GM21619 (cell line): ENCODE data around the gene LCP2.
A peak's percentile ranks its signal among the peaks of the same experiment; 100 is the strongest.

ENCODE experiments used
- ATAC-seq: cut with Tn5 transposase; IDR thresholded peaks from one replicate; pipeline ENCODE4 v1.9.1; 2021; ENCODE audit not compliant: unreplicated experiment

The LCP2 gene

DNA sequence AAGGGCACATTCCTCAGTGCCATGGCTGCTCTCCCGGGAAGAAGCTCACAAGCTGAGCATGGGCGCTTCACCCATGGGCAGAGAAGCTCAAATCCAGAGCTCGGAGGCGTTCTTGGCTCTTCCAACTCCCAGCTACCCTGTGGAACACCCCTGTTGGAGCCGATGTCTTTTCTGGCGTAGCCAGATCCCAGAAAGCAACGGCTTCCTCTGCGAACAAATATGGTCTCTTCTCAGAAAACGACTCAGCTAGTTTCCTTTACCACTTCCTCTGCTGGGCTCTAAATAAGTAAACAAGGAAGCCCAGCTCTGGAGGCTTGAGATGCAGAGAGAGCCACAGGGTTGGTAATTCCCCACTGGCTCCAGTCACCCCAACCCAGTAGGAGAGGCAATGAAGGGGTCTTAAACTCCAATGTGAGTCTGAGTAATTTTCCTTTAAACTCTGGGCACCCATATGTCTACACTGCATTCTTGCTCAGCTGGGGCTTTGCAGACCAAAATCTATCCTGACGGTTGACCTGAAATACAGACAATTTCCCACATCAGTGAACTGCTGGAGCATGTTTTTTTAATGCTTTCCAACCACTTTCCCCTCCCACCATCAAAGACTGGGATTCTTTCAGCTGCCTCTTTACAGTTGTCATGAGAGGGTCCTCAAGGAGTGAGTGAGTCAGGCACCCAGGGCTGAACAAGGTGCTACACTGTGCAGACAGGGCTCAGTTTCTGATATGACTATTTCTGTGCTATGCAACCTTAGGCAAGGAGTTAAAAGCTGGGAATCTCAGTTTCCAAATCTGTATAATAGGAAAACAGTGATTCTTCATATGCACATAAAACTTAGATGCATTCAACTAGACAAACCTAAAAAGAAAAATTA is at the start of gene LCP2:
Gene LCP2, minus strand, starts transcription at position 189 of the 874 bp plus-strand sequence. Its CDS starts 166 bp downstream, at position 23.
- peak; percentile 40 for ATAC-seq

DNA sequence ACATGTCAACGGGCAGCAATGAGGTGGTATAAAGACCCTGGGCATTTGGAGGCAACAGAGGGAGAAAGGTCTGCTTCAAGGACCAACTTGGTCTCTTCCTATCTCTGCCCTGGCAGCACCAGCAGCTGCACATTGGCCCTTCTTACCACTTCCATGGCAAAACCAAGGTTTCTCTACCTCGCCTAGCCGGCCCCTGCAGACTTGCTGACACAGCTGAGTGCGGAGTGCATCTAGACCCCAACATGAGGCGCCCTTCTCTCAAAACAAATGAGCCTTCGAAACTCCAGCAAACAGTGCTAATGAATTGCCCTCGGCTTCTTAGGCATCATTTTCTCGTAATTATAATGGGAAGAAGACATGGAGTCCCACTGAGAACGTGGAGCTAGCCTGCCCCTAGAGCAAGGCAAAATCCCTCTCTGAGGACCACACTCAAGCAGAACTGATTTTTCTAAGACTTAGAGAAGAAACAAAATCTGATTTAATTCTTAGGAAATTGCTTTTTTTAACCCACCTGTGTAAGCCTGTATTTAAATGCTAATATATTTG is 49.5 kb upstream of the LCP2 start:
- ATAC-seq: no peak

GRCh38 chr5:170345971-170346370 is 48.4 kb upstream of the LCP2 start:
- no peak for ATAC-seq

GRCh38 chr5:170343177-170343576 is 45.6 kb upstream of the LCP2 start:
- no peak for ATAC-seq

DNA sequence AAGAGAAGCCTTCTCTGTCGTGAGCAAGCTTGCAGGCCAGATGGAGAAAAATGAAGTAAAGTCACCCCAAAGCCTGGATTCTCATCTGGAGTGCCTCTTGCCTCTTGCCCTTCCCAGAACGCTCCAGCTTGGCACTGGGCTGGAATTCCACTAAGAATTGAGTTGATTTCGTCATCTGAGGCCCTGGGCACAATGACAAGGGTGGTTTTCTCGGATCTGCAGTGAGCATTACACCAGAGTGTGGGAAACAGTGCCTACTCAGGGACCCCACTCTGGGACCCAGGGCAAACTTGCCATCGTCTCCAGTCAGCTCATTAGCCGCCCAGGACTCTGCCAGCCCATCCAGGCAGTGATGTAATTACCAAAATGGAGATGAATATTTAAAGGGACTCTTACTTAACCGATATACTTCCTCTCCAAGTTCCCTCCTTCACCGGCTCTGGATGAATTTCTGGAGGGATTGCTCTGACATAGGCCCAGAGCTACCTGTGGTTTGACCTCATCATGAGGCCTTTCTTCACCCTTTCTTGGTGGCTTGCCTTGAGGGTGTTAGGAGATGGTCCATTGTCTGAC is 44.7 kb upstream of the LCP2 start:
- no peak for ATAC-seq

GRCh38 chr5:170341545-170341944 is 44.0 kb upstream of the LCP2 start:
- ATAC-seq: no peak

DNA sequence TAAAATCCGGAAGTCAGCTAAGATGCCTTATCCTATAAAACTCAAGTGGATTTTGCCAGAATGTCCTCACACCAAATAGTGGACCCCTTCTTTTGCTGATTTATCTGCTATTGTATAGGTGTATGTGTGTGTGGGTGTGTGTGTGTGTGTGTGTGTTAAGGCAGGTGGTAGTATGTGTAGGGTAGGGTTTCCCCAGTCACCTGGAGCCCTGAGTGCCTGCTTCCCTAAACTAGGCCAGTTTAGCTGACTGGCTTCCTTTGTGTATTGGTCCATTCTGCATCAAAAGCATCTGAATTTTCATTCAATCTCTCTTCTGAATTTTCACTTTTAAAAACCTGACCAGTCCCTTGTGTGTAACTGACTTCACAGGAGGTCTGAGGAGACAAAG is 42.2 kb upstream of the LCP2 start:
- no peak for ATAC-seq

GRCh38 chr5:170338933-170339779 is 41.6 kb upstream of the LCP2 start:
- ATAC-seq: peak; percentile 93

DNA sequence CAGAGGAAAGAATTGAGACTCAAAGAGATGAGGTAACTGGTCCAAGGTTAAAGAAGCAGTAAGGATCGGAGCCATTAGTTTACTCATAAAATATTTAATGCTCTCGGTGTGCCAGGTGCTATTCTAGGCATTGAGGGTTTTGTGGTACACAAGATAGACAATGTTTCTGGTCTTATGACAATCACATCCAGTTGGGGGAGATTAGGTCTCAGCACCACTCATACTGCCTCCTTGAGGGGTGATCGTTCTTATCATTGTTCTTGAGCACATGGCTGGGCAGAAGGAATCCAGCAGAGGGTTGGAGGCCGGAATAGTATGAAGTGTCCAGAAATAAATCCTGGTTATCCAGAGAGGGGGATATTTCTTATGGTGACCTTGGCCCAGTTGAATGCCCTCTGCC is 40.7 kb upstream of the LCP2 start:
- no peak for ATAC-seq

DNA sequence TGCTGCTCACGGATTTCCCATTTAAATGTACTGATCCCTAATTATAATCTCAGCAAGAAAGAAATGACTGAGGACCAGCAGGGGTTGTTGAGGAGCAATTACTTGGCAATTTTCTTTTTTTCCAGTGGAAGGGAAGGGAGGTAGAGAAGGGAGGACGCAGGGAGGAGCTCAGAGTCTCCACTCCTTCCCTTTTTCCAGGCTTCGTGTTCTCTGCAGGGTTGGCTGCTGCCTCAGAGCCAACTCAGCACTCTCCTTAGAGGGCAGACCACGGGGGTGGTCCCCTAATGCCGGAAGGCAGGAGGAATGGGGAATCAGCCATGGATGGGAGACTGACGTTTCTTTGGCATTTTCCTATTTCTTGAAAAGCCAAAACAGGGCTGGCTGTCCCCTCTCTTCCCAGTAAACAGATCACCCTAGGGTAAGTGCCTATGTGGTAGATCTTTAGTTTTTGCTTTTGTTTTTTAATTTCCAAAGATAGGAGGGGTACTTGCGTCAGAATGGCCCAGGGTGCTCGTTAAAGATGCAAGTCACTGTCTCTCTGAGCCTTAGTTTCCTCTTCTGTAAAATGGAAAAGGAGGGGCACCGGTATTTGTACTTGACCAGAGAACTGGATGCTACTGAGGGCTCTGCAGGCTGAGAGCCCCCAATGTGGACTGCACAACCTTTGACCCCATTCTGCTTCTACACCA is 39.6 kb upstream of the LCP2 start:
- ATAC-seq: no peak

- ATAC-seq: no peak
Observed at GRCh38 chr5:170336065-170336464, 38.5 kb upstream of the LCP2 start.

DNA sequence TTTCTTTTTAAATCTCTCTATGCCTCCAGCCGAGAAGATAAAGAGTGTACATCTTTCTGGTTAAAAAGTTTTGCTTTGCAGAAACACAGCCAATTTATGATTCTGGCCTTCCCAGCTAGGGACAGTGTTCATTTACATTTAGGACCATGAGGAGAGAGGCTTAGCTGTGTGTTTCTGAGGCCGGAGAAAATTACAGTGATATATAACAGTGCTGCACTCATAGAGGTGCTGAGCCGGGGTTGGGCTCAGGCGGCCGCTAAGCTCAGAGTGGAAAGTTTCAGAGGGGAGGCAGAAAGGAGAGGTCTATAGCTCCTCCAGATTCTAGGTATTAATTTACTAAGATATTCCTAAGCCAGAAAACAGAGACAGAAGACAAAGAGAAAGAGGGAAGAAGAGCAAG is 37.0 kb upstream of the LCP2 start:
- no peak for ATAC-seq

GRCh38 chr5:170333161-170333910 is 35.8 kb upstream of the LCP2 start:
- peak; percentile 41 for ATAC-seq

DNA sequence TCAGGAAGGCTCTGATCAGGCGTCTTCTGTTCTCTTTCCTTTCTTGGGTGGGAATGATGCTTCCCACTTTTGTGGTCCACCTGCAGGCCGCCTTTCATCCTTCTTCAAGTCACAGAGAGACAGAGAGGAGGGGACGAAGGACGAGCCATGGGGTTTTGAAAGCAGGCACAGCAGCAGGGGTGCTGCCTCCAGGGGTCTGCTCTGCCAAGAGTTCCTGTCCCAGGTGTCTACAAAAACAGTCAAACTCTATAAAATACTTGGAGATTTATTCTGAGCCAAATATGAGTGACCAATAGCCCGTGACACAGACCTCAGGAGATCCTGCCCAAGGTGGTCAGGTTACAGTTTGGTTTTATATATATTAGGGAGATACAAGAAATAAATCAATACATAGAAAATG is 34.5 kb upstream of the LCP2 start:
- ATAC-seq: no peak

DNA sequence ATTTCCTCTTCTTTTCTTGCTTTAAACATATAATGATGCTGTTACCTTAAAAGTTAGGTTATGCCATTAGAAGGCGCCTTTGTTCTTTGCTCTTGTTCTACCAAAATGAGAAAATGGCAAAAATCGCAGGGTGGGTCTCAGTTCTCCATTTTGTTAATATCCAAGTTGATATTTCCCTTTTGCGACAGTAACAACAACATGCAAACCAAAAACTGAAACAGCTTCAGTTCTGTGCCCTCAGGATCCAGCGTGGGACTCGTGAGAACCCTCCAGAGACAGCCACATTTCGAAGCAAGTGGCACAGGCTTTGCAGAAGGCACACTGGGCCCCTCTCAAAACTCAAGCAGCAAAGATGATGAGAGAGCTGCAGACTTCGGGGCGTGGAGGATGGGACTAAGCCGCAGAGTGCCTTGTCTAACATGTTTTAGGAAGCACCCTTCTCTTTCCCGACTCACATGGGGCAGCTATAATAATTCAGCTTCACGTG is 33.0 kb upstream of the LCP2 start:
- ATAC-seq: no peak

DNA sequence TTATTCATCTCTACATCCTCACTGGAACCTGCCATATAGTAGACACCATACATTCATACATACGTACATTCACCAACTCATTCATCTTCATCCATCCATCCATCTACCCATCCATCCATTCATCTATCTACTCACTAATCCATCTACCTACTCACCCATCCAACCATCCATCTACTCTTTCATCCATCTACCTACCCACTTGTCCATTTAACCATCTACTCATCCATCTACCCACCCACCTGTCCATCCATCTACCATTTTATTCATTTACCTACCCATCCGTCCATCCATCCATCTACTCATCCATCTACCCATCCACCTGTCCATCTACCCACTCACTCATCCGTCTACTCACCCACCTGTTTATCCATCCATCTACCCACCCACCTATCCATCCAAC is 31.9 kb upstream of the LCP2 start:
- no peak for ATAC-seq

DNA sequence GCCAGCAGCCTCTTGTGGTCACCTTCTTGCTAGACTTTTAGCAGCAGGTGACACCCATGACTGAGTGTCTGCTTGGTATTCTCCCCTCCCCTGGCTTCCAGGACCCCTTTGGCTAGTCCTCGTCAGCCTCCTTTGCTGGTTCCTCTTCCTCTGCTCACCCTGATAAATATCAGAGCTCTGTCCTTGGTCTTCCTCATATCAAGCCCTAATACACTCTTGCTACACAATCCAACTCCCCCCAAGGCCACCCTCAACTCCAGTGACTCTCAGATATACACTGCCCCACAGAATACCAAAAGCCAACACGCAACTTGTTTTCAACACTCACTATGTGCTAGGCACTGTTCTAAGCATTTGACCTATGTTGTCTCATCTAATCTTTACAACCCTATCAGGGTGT is 30.3 kb upstream of the LCP2 start:
- no peak for ATAC-seq

GRCh38 chr5:170327168-170327567 is 29.6 kb upstream of the LCP2 start:
- ATAC-seq: no peak

DNA sequence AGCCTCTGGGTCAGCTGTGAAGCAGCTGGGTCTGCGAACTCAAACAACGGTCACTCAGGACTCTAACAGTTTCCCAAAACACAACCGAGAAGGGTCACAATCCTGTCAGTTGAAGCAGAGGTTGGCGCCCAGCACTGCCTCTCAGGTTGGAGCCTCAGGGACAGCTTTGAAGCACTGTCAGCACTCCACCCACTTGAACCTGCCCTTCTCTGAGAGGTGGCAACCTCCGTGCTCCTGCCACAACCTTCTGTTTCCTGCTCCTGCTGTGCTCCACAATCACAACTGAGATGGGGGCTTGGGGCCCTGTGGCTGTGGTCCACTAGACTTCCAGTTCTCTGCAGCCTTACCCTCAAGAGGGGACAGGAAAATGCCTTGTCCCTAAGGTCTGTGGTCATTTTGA is 21.7 kb upstream of the LCP2 start:
- ATAC-seq: no peak

DNA sequence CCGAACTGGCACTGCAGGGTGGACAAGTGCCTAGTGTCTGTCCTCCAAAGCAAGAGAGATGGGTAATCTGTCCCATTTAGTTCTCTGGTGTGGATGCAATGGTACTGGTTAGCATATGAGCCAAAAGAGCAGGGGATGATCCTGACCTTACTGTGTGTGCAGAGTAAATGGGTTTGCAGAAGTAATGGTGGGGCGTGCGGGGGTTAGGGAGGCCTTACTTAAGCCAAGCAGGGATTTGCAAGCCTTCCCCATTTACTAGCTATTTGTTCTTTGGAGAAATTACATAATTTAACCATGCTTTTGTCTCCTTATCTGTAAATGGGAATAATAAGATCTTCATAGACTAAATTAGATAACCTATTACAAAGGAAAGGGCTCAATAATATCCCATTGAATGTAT is 19.9 kb upstream of the LCP2 start:
- ATAC-seq: no peak
